HCT116 (cell line): ENCODE data around the gene ZNF571. TPM values are rescaled to one million over a fixed set of nuclear protein-coding genes. Genes with fewer than 3 reads are reported as not detected.

ENCODE experiments used
- total RNA-seq: library from RNA; stranded (reverse); gene quantifications from one replicate; pipeline ENCODE4 v1.2.1, GENCODE V29; 2021; ENCODE audit not compliant: unreplicated experiment

ZNF571 gene
- total RNA-seq, 1 experiment from 2014 or later: 0.10 TPM

Other genes starting within 250 kb of the ZNF571 start
- 2.0 TPM for gene ZNF527, start 223.7 kb downstream of the ZNF571 start, total RNA-seq
- not detected for gene ZNF569, start 127.3 kb downstream of the ZNF571 start, total RNA-seq
- not detected for gene ZNF570, start 125.4 kb downstream of the ZNF571 start, total RNA-seq
- gene ZNF793, start 87.9 kb downstream of the ZNF571 start, total RNA-seq: not detected
- not detected for gene ZNF540, start 84 bp upstream of the ZNF571 start, total RNA-seq
- 4.7 TPM for gene ZFP30, start 60.7 kb upstream of the ZNF571 start, total RNA-seq
- gene ZNF607, start 125.0 kb upstream of the ZNF571 start, total RNA-seq: 7.1 TPM
- gene ZNF573, start 184.8 kb upstream of the ZNF571 start, total RNA-seq: 2.4 TPM